OCI-LY7 (cell line): Measurements from ENCODE around the gene KCNK5.

Source experiments
- CTCF ChIP-seq: fragments of 200-600 bp; sonication (generic); conservative IDR thresholded peaks from 2 replicates; pipeline ENCODE4 v1.5.1; 2014; ENCODE audit warnings: mild to moderate bottlenecking, antibody characterized with exemption, low read length, moderate library complexity, mixed read lengths
- EZH2phosphoT487 ChIP-seq: fragments of 200-600 bp; sonication (generic); IDR thresholded peaks from 2 replicates; pipeline ENCODE4 v1.6.1; 2018; ENCODE audit warnings: low read depth, borderline replicate concordance, mild to moderate bottlenecking, mixed run types, antibody characterized with exemption, low read length, moderate library complexity, mixed read lengths

GRCh38 chr6:39263303-39264037 lies 34.2 kb upstream of the KCNK5 start:
- TF ChIP-seq CTCF (no peak), EZH2phosphoT487 (no peak)
